Measurements from ENCODE around the gene TACC2.

The TACC2 gene

DNA sequence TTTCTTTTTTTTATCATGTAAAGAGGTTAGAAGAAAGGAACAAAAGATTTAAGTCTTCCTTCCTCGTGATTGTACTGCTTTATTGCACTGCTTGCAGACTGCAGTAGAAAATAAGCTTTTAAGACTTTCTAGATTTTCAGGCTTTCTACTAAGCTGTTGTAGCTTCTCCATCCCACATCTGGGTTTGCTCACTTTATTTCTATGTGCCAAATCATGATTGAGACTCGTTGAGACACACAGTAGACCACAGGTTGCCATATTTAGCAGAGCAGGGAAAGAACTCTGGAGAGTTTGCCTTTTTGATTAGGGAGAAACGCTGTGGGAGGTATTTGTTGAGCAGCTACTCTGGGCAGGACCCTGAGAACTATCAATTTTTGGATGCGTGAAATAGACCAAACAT lies 192.9 kb downstream of the TACC2 start:
- TF ChIP-seq FOXP2 (optimal IDR thresholded peaks at IDR 0.05; ENCODE audit: borderline replicate concordance, extremely low read depth, extremely low read length, insufficient read depth) (no peak), SIN3A (IDR thresholded peaks at IDR 0.05; ENCODE audit: borderline replicate concordance, insufficient read depth, low read length) (no peak)
- TF ChIP-seq, protein P1, sequence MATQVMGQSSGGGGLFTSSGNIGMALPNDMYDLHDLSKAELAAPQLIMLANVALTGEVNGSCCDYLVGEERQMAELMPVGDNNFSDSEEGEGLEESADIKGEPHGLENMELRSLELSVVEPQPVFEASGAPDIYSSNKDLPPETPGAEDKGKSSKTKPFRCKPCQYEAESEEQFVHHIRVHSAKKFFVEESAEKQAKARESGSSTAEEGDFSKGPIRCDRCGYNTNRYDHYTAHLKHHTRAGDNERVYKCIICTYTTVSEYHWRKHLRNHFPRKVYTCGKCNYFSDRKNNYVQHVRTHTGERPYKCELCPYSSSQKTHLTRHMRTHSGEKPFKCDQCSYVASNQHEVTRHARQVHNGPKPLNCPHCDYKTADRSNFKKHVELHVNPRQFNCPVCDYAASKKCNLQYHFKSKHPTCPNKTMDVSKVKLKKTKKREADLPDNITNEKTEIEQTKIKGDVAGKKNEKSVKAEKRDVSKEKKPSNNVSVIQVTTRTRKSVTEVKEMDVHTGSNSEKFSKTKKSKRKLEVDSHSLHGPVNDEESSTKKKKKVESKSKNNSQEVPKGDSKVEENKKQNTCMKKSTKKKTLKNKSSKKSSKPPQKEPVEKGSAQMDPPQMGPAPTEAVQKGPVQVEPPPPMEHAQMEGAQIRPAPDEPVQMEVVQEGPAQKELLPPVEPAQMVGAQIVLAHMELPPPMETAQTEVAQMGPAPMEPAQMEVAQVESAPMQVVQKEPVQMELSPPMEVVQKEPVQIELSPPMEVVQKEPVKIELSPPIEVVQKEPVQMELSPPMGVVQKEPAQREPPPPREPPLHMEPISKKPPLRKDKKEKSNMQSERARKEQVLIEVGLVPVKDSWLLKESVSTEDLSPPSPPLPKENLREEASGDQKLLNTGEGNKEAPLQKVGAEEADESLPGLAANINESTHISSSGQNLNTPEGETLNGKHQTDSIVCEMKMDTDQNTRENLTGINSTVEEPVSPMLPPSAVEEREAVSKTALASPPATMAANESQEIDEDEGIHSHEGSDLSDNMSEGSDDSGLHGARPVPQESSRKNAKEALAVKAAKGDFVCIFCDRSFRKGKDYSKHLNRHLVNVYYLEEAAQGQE (IDR thresholded peaks at IDR 0.05; ENCODE audit: insufficient read depth in 1 of 2, low read depth in 2 of 2, low read length in 2 of 2), result no peak

- TF ChIP-seq TAF1 (IDR thresholded peaks at IDR 0.05; ENCODE audit: borderline replicate concordance, insufficient read depth, low read length), result no peak
- TF ChIP-seq, protein P1 (IDR thresholded peaks at IDR 0.05; ENCODE audit: insufficient read depth in 1 of 2, low read depth in 2 of 2, low read length in 2 of 2), result no peak
- no peak for TF ChIP-seq POLR2AphosphoS5 (IDR thresholded peaks at IDR 0.05; ENCODE audit: low read depth, low read length)
- no peak for TF ChIP-seq SIN3A (IDR thresholded peaks at IDR 0.05; ENCODE audit: borderline replicate concordance, insufficient read depth, low read length)
- TF ChIP-seq FOXP2 (optimal IDR thresholded peaks at IDR 0.05; ENCODE audit: borderline replicate concordance, extremely low read depth, extremely low read length, insufficient read depth), result no peak
These were observed 193.3 kb downstream of the TACC2 start for GRCh38 chr10:122182308-122182707.

DNA sequence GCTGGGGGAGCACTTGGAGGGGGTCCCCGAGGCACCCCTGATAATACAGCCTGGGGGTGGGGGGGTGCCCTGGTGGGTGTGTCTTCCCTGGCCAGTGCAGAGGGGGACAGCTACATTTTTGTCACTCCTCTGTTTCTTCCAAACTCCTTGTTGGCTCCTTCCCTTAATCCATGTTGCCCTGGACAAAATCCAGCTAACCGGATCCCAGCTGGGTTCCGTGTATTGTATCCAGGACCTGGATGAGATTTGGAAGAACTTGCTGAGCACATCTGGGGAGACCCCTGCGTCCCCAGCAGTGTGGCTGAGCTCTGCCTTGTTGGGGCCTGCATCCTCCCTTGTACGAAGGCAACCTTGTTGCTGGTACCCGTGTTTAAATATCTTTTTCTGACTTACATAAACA lies 195.3 kb downstream of the TACC2 start:
- TF ChIP-seq TAF1 (IDR thresholded peaks at IDR 0.05; ENCODE audit: borderline replicate concordance, insufficient read depth, low read length) (no peak), SIN3A (IDR thresholded peaks at IDR 0.05; ENCODE audit: borderline replicate concordance, insufficient read depth, low read length) (no peak), POLR2AphosphoS5 (IDR thresholded peaks at IDR 0.05; ENCODE audit: low read depth, low read length) (no peak), FOXP2 (optimal IDR thresholded peaks at IDR 0.05; ENCODE audit: borderline replicate concordance, extremely low read depth, extremely low read length, insufficient read depth) (no peak)
- TF ChIP-seq, protein P1 (IDR thresholded peaks at IDR 0.05; ENCODE audit: insufficient read depth in 1 of 2, low read depth in 2 of 2, low read length in 2 of 2), result no peak

- TF ChIP-seq FOXP2 (optimal IDR thresholded peaks at IDR 0.05; ENCODE audit: borderline replicate concordance, extremely low read depth, extremely low read length, insufficient read depth), result no peak
These were observed 196.7 kb downstream of the TACC2 start for GRCh38 chr10:122185643-122186042.

- TF ChIP-seq, protein P1 (IDR thresholded peaks at IDR 0.05; ENCODE audit: insufficient read depth in 1 of 2, low read depth in 2 of 2, low read length in 2 of 2), result no peak
- TF ChIP-seq FOXP2 (optimal IDR thresholded peaks at IDR 0.05; ENCODE audit: borderline replicate concordance, extremely low read depth, extremely low read length, insufficient read depth) (no peak), TAF1 (IDR thresholded peaks at IDR 0.05; ENCODE audit: borderline replicate concordance, insufficient read depth, low read length) (no peak), POLR2AphosphoS5 (IDR thresholded peaks at IDR 0.05; ENCODE audit: low read depth, low read length) (no peak), SIN3A (IDR thresholded peaks at IDR 0.05; ENCODE audit: borderline replicate concordance, insufficient read depth, low read length) (no peak)
These were observed 198.2 kb downstream of the TACC2 start for GRCh38 chr10:122186816-122187810.

Measured in PFSK-1 (cell line).